Measurements from ENCODE around the gene MYO3B.

The MYO3B gene

GRCh38 chr2:170361090-170361936 lies 183.4 kb downstream of the MYO3B start:
- in situ Hi-C loops (cut with MboI; ENCODE audit: low sequenced_read_pairs), result no loop called here

GRCh38 chr2:170362313-170362870 lies 184.4 kb downstream of the MYO3B start:
- in situ Hi-C loops (cut with MboI; ENCODE audit: low sequenced_read_pairs), result no loop called here

GRCh38 chr2:170362871-170363631 lies 185.1 kb downstream of the MYO3B start:
- in situ Hi-C loops (cut with MboI; ENCODE audit: low sequenced_read_pairs), result no loop called here

GRCh38 chr2:170365003-170365402 lies 187.1 kb downstream of the MYO3B start:
- in situ Hi-C loops (cut with MboI; ENCODE audit: low sequenced_read_pairs), result no loop called here

GRCh38 chr2:170365686-170366085 lies 187.7 kb downstream of the MYO3B start:
- in situ Hi-C loops (cut with MboI; ENCODE audit: low sequenced_read_pairs), result no loop called here

- in situ Hi-C loops (cut with MboI; ENCODE audit: low sequenced_read_pairs), result no loop called here
Observed at GRCh38 chr2:170368370-170368769, 190.4 kb downstream of the MYO3B start.

- in situ Hi-C loops (cut with MboI; ENCODE audit: low sequenced_read_pairs), result no loop called here
Observed at GRCh38 chr2:170369228-170369627, 191.3 kb downstream of the MYO3B start.

GRCh38 chr2:170369894-170370293 lies 191.9 kb downstream of the MYO3B start:
- in situ Hi-C loops (cut with MboI; ENCODE audit: low sequenced_read_pairs), result no loop called here

- in situ Hi-C loops (cut with MboI; ENCODE audit: low sequenced_read_pairs), result no loop called here
Observed at GRCh38 chr2:170371231-170371998, 193.5 kb downstream of the MYO3B start.

- in situ Hi-C loops (cut with MboI; ENCODE audit: low sequenced_read_pairs), result no loop called here
Observed at GRCh38 chr2:170375192-170375591, 197.2 kb downstream of the MYO3B start.

GRCh38 chr2:170377500-170378207 lies 199.7 kb downstream of the MYO3B start:
- in situ Hi-C loops (cut with MboI; ENCODE audit: low sequenced_read_pairs), result no loop called here

GRCh38 chr2:170380267-170380666 lies 202.3 kb downstream of the MYO3B start:
- in situ Hi-C loops (cut with MboI; ENCODE audit: low sequenced_read_pairs), result no loop called here

GRCh38 chr2:170381678-170382077 lies 203.7 kb downstream of the MYO3B start:
- in situ Hi-C loops (cut with MboI; ENCODE audit: low sequenced_read_pairs), result no loop called here

GRCh38 chr2:170386554-170386953 lies 208.6 kb downstream of the MYO3B start:
- in situ Hi-C loops (cut with MboI; ENCODE audit: low sequenced_read_pairs), result no loop called here

GRCh38 chr2:170391018-170391417 lies 213.1 kb downstream of the MYO3B start:
- in situ Hi-C loops (cut with MboI; ENCODE audit: low sequenced_read_pairs), result no loop called here

GRCh38 chr2:170391697-170392096 lies 213.8 kb downstream of the MYO3B start:
- in situ Hi-C loops (cut with MboI; ENCODE audit: low sequenced_read_pairs), result no loop called here

GRCh38 chr2:170393861-170394498 lies 216.0 kb downstream of the MYO3B start:
- in situ Hi-C loops (cut with MboI; ENCODE audit: low sequenced_read_pairs), result no loop called here

GRCh38 chr2:170394641-170395387 lies 216.9 kb downstream of the MYO3B start:
- in situ Hi-C loops (cut with MboI; ENCODE audit: low sequenced_read_pairs), result no loop called here

- in situ Hi-C loops (cut with MboI; ENCODE audit: low sequenced_read_pairs), result no loop called here
Observed at GRCh38 chr2:170396799-170397459, 219.0 kb downstream of the MYO3B start.
